ENCODE measurements around the gene PAXIP1.
"Not testable (repeated sequence)": the region's sequence is repeated elsewhere in the genome, so short reads cannot be mapped to it uniquely, and the experiment has no call there.

Gene PAXIP1

DNA sequence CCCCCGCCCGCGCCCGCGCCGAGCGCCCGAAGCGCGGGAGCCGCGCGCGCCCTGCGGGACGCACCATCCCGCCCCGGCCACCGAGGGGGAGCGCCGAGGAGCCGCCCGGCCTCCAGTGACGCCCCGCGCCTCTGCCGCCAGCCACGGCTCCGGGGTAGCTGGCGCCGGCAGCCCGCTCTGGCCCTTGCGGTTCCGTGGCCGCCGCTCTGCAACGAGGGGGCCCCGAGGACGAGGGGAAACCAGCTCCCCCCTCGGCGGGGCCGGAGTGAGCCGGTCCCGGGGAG, at the start of gene PAXIP1:
Gene PAXIP1, minus strand, starts transcription at position 33 of the 284 bp plus-strand sequence. CDS start 195 bp downstream, outside the sequence.
- Mint-ChIP-seq H3K36me3 (peaks cover 1% of the 10 kb centered on the region), H3K9me3 (no peaks in the 10 kb centered on the region), H3K4me3 (peak within 1 kb of the TSS; percentile 88), H3K4me1 (peaks cover 11% of the 10 kb centered on the region), H3K27me3 (no peaks in the 10 kb centered on the region), H3K27ac (peak within 1 kb of the TSS; percentile 87)
- peak; percentile 79 for ATAC-seq

- no peaks in the 10 kb centered on the region for H3K36me3 Mint-ChIP-seq
- ATAC-seq: no peak
Observed at GRCh38 chr7:155051355-155051754, 48.4 kb upstream of the PAXIP1 start.

GRCh38 chr7:155048006-155048405, 45.1 kb upstream of the PAXIP1 start:
- H3K27ac Mint-ChIP-seq: no peak overlapping the region
- no peaks in the 10 kb centered on the region for H3K36me3 Mint-ChIP-seq
- H3K27me3 Mint-ChIP-seq: peaks cover 16% of the 10 kb centered on the region
- no peaks in the 10 kb centered on the region for H3K9me3 Mint-ChIP-seq
- no peak overlapping the region for H3K4me3 Mint-ChIP-seq
- no peaks in the 10 kb centered on the region for H3K4me1 Mint-ChIP-seq
- ATAC-seq: no peak

More at GRCh38 chr7:155051355-155051754, 48.4 kb upstream of the PAXIP1 start:
- H3K27ac Mint-ChIP-seq: no peak overlapping the region
- H3K9me3 Mint-ChIP-seq: no peaks in the 10 kb centered on the region
- peaks cover 9% of the 10 kb centered on the region for H3K27me3 Mint-ChIP-seq
- no peaks in the 10 kb centered on the region for H3K4me1 Mint-ChIP-seq
- H3K4me3 Mint-ChIP-seq: no peak overlapping the region

GRCh38 chr7:155043756-155044155, 40.8 kb upstream of the PAXIP1 start:
- Mint-ChIP-seq H3K27me3 (peaks cover 23% of the 10 kb centered on the region), H3K27ac (no peak overlapping the region), H3K4me3 (no peak overlapping the region), H3K4me1 (no peaks in the 10 kb centered on the region), H3K36me3 (no peaks in the 10 kb centered on the region), H3K9me3 (no peaks in the 10 kb centered on the region)
- no peak for ATAC-seq

GRCh38 chr7:155038335-155038734, 35.4 kb upstream of the PAXIP1 start:
- no peaks in the 10 kb centered on the region for H3K4me1 Mint-ChIP-seq
- peaks cover 29% of the 10 kb centered on the region for H3K27me3 Mint-ChIP-seq
- no peak overlapping the region for H3K4me3 Mint-ChIP-seq
- no peak overlapping the region for H3K27ac Mint-ChIP-seq
- peaks cover 5% of the 10 kb centered on the region for H3K9me3 Mint-ChIP-seq
- peaks cover 6% of the 10 kb centered on the region for H3K36me3 Mint-ChIP-seq
- no peak for ATAC-seq

GRCh38 chr7:155034495-155034894, 31.6 kb upstream of the PAXIP1 start:
- H3K36me3 Mint-ChIP-seq, H3K4me1 Mint-ChIP-seq, ATAC-seq, H3K27ac Mint-ChIP-seq, H3K4me3 Mint-ChIP-seq: not testable (repeated sequence)
- peaks cover 11% of the 10 kb centered on the region for H3K9me3 Mint-ChIP-seq
- H3K27me3 Mint-ChIP-seq: peaks cover 26% of the 10 kb centered on the region

DNA sequence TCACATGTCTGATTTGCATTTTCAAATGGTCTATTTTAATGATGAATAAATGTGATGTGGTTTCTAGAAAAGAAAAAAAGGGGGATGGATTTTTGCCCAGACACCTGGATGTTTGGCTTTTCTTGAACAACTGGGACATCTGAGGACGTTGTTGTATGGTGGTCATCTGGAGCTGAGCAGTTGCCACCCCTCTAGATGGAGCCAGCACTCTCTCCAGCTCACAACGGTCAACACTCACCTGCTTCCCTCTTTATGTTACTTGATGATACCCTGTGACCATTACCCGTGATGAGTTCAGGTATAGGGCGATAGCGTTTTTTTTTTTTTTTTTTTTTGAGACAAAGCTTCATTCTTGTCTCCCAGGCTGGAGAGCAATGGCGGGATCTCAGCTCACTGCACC, 30.1 kb upstream of the PAXIP1 start:
- Mint-ChIP-seq H3K27me3 (peaks cover 23% of the 10 kb centered on the region), H3K9me3 (peaks cover 11% of the 10 kb centered on the region)

DNA sequence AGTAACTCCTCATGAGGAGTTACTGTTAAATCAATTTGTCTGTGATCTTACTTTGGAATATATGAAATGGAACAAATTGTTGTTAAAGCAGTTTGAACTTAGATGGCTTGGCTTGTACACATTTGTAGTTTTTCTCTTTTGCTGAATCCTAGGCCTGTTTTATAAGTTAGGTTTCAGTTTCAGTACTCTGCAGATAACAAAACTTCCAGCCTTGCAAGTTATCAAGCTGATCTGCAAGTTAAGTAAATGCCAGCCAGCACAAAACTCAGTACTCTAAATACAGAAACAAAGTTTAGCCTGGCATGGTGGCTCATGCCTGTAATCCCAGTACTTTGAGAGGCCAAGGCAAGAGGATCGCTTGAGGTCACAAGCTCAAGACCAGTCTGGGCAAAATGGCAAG, 25.0 kb upstream of the PAXIP1 start:
- Mint-ChIP-seq H3K9me3 (peaks cover 6% of the 10 kb centered on the region), H3K36me3 (no peaks in the 10 kb centered on the region), H3K27me3 (peaks cover 13% of the 10 kb centered on the region), H3K4me3 (no peak overlapping the region), H3K4me1 (no peaks in the 10 kb centered on the region), H3K27ac (no peak overlapping the region)
- ATAC-seq: no peak

More for the DNA sequence above, 30.1 kb upstream of the PAXIP1 start:
- Mint-ChIP-seq H3K36me3 (peaks cover 5% of the 10 kb centered on the region), H3K4me1 (no peaks in the 10 kb centered on the region), H3K4me3 (no peak overlapping the region), H3K27ac (no peak overlapping the region)
- ATAC-seq: no peak

DNA sequence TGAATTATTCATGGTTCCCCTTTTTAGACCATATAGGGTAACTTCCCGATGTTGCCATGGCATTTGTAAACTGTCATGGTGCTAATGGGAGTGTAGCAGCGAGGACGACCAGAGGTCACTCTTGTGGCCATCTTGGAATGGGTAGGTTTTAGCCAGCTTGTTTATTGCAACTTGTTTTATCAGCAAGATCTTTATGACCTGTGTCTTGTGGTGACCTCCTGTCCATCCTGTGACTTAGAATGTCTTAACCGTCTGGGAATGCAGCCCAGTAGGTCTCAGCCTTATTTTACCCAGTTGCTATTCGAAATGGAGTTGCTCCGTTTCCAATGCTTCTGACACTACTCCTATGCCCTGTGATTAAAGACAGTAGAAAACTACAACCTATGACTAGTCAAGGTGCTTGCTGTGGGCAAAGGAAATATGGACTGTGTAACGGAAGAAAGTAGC, 18.8 kb upstream of the PAXIP1 start:
- no peaks in the 10 kb centered on the region for H3K36me3 Mint-ChIP-seq
- H3K9me3 Mint-ChIP-seq: no peaks in the 10 kb centered on the region
- H3K27ac Mint-ChIP-seq: no peak overlapping the region
- no peak for ATAC-seq
- H3K4me1 Mint-ChIP-seq: no peaks in the 10 kb centered on the region
- peaks cover 8% of the 10 kb centered on the region for H3K27me3 Mint-ChIP-seq
- no peak overlapping the region for H3K4me3 Mint-ChIP-seq

GRCh38 chr7:155020996-155021395, 18.1 kb upstream of the PAXIP1 start:
- Mint-ChIP-seq H3K27ac (no peak overlapping the region), H3K36me3 (no peaks in the 10 kb centered on the region), H3K4me3 (no peak overlapping the region), H3K27me3 (peaks cover 8% of the 10 kb centered on the region), H3K9me3 (no peaks in the 10 kb centered on the region), H3K4me1 (no peaks in the 10 kb centered on the region)
- no peak for ATAC-seq

- H3K27ac Mint-ChIP-seq: no peak overlapping the region
- ATAC-seq: no peak
- no peak overlapping the region for H3K4me3 Mint-ChIP-seq
Observed at GRCh38 chr7:155017834-155018233, 14.9 kb upstream of the PAXIP1 start.

GRCh38 chr7:155011086-155011485, 8.2 kb upstream of the PAXIP1 start:
- H3K27me3 Mint-ChIP-seq: no peaks in the 10 kb centered on the region
- no peak overlapping the region for H3K27ac Mint-ChIP-seq

More at GRCh38 chr7:155017834-155018233, 14.9 kb upstream of the PAXIP1 start:
- H3K9me3 Mint-ChIP-seq: no peaks in the 10 kb centered on the region
- H3K27me3 Mint-ChIP-seq: peaks cover 8% of the 10 kb centered on the region
- no peaks in the 10 kb centered on the region for H3K36me3 Mint-ChIP-seq
- no peaks in the 10 kb centered on the region for H3K4me1 Mint-ChIP-seq

GRCh38 chr7:155009570-155010157, 6.7 kb upstream of the PAXIP1 start:
- ATAC-seq: peak; percentile 39
- H3K4me1 Mint-ChIP-seq: peaks cover 2% of the 10 kb centered on the region
- no peaks in the 10 kb centered on the region for H3K27me3 Mint-ChIP-seq
- H3K4me3 Mint-ChIP-seq: no peak overlapping the region
- no peaks in the 10 kb centered on the region for H3K9me3 Mint-ChIP-seq
- no peak overlapping the region for H3K27ac Mint-ChIP-seq
- no peaks in the 10 kb centered on the region for H3K36me3 Mint-ChIP-seq

More at GRCh38 chr7:155011086-155011485, 8.2 kb upstream of the PAXIP1 start:
- H3K4me1 Mint-ChIP-seq: no peaks in the 10 kb centered on the region
- no peak overlapping the region for H3K4me3 Mint-ChIP-seq
- ATAC-seq: no peak
- no peaks in the 10 kb centered on the region for H3K36me3 Mint-ChIP-seq
- no peaks in the 10 kb centered on the region for H3K9me3 Mint-ChIP-seq

DNA sequence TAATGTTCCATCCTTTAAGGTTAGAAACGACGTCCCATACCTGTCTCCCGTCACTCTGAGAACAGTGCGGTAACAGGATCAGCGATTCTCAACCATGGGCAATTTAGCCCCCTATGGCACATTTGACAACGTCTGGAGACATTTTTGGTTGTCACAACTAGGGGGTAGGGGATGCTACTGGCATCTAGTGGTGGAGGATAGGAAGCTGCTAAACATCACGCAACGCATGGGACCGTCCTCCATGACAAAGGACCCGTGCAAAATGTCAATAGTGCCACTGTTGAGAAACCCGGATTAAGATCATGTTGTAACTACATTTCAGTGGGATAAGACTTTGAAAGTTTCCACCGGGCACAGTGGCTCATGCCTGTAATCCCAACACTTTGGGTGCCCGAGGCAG, 5.0 kb upstream of the PAXIP1 start:
- no peak for ATAC-seq
- Mint-ChIP-seq H3K9me3 (no peaks in the 10 kb centered on the region), H3K27ac (no peak overlapping the region), H3K27me3 (no peaks in the 10 kb centered on the region), H3K4me1 (peaks cover 11% of the 10 kb centered on the region), H3K4me3 (no peak overlapping the region), H3K36me3 (no peaks in the 10 kb centered on the region)

DNA sequence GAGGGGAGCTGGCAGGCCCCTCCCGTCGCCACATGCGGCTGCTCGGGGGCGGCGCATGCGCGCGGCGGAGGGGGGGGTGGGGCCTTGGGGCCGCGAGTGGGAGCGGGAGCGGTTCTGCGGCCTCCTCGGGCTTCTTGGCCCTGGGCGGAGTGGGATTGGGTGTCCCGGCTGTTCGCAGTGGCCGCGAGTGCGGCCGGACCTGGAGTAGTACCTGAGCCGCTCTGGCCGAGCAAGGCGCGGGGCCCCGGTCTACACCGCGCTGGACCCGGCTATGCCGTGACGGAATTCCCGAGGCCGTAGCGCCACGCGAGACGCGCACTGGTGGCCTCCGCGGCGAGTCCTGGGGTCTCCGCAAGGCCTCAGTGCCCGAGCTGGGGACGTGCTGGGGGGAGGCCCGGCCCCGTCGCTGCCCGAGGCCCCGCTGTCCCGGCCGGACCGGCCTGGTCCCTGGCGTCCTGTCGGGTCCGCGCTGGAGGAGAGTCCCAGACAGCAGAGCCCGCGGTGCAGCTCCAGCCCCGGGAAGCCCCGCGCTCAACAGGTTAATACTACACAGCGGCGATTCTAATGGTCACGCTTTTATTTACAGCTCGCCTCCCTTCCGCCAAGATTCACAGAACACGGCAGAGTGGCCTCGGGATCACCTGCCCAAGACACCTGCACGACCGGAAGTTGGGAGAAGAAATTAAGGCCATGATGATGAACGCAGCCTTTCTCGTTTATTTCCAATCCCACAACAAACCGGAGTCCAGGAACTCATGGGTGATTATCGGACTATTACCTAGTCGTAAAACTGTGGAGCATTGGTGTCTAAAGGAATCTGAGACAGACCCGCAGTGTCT, 671 bp upstream of the PAXIP1 start:
- no peaks in the 10 kb centered on the region for H3K27me3 Mint-ChIP-seq
- peak overlapping the region; percentile 87 for H3K27ac Mint-ChIP-seq
- H3K36me3 Mint-ChIP-seq: no peaks in the 10 kb centered on the region
- peaks cover 11% of the 10 kb centered on the region for H3K4me1 Mint-ChIP-seq
- peak overlapping the region; percentile 88 for H3K4me3 Mint-ChIP-seq
- H3K9me3 Mint-ChIP-seq: no peaks in the 10 kb centered on the region
- ATAC-seq: peak; percentile 84
